Kidney capillary endothelial cell (primary cell): Measurements from ENCODE around the gene ZSWIM5.
"Not testable (repeated sequence)": the region's sequence is repeated elsewhere in the genome, so short reads cannot be mapped to it uniquely, and the experiment has no call there.

Experiments
- DNase-seq: peaks from one replicate; pipeline ENCODE4 v3.0.0-alpha.2; 2018; ENCODE audit warnings: low spot score

The ZSWIM5 gene

GRCh38 chr1:45200906-45201500, 5.4 kb downstream of the ZSWIM5 start:
- DNase-seq = no peak

DNA sequence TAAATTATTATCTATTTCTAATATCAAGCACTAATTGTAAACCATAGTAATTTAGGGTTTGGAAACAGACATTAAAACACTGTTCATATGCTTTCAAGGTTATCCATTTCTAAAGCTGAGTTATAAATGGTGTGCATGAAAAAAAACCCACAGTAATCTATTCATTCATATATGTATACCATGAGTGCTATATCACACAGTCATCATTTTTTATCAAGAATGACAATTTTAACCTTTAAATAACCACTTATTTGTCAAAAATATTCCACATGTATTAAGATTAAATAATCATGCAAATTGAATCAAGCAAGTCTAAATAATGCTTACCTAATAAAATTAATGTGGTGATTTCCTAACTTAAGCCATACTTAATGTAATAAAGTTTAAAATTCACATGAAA, 6.0 kb downstream of the ZSWIM5 start:
- DNase-seq = no peak

DNA sequence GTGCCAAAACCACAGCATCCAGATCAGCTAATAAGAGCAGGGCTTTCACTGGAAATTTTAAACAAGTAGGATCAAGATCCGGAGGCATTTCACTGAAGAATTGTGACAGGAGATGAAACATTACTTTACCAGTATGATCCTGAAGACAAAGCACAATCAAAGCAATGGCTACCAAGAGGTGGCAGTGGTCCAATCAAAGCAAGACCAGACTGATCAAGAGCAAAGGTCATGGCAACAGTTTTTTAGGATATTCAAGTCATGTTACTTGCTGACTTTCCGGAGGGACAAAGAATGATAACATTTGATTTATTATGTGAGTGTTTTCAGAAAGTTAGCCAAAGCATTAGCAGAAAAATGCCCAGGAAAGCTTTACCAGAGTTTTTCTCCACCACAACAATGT, 8.2 kb downstream of the ZSWIM5 start:
- no peak for DNase-seq

GRCh38 chr1:45196863-45197262, 9.5 kb downstream of the ZSWIM5 start:
- no peak for DNase-seq

- DNase-seq = no peak
Observed at GRCh38 chr1:45191418-45191783, 15.0 kb downstream of the ZSWIM5 start.

GRCh38 chr1:45187725-45188124, 18.7 kb downstream of the ZSWIM5 start:
- DNase-seq = no peak

GRCh38 chr1:45179918-45180519, 26.4 kb downstream of the ZSWIM5 start:
- not testable (repeated sequence) for DNase-seq

- DNase-seq = no peak
Observed at GRCh38 chr1:45177452-45177851, 29.0 kb downstream of the ZSWIM5 start.

DNA sequence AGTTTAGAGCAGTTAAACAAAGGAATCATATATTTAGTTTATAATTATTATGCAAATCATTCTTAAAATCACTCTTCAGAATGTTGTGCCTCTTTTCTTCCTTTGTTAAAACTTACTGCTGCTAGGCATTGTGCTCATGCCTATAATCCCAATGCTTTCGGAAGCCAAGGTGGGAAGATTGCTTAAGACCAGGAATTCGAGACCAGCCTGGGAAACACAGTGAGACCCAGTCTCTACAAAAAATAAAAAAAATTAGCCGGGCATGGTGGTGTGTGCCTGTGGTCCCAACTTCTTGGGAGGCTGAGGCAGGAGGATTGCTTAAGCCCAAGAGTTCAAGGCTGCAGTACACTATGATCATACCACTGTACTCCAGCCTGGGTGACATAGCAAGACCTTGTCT, 33.6 kb downstream of the ZSWIM5 start:
- DNase-seq = no peak

DNA sequence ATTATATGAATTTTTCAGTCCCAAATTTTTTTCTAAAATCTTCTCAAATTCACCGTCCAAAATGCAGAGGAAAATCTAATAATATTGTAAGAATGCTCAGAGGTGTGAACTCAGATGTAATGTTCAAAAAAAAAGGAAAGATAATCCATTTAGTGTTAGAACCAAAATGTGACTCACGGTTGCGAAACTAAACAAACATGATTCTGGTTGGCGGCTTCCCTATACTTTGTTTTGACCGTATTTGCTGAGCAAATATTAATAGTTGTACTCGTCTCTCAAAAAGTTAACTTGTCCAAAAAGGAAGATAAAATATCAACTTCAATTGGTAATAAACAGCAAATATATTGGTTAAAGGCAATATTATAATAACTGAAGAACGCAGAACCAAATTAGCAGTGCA, 34.4 kb downstream of the ZSWIM5 start:
- DNase-seq = no peak

DNA sequence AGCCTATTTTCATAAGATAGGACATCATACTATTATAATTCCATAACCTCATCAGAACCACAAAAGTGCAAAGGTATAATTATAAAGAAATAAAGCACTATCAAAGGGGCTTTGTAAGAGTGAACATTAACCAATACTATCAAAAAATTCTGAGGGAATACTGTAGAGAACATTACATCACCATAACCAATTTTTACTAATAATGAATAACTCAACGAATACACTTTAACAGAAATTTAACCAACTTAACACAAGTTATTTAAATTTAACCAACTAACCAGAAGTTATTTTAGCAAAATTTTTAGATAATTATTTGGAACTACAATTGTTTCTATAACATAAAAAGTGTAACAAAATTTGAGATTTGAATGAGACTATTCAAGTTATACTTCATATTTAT, 34.8 kb downstream of the ZSWIM5 start:
- no peak for DNase-seq

- DNase-seq = no peak
Observed at GRCh38 chr1:45170151-45170742, 36.2 kb downstream of the ZSWIM5 start.

DNA sequence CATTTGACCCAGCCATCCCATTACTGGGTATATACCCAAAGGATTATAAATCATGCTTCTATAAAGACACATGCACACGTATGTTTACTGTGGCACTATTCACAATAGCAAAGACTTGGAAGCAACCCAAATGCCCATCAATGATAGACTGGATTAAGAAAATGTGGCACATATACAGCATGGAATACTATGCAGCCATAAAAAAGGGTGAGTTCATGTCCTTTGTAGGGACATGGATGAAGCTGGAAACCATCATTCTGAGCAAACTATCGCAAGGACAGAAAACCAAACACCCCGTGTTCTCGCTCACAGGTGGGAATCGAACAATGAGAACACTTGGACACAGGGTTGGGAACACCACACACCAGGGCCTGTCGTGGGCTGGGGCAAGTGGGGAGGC, 38.5 kb downstream of the ZSWIM5 start:
- DNase-seq = not testable (repeated sequence)

DNA sequence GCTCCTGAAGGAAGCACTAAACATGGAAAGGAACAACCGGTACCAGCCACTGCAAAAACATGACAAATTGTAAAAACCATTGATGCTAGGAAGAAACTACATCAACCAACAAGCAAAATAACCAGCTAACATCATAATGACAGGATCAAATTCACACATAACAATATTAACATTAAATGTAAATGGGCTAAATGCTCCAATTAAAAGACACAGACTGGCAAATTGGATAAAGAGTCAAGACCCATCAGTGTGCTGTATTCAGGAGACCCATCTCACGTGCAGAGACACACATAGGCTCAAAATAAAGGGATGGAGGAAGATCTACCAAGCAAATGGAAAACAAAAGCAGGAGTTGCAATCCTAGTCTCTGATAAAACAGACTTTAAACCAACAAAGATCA, 42.1 kb downstream of the ZSWIM5 start:
- not testable (repeated sequence) for DNase-seq

DNA sequence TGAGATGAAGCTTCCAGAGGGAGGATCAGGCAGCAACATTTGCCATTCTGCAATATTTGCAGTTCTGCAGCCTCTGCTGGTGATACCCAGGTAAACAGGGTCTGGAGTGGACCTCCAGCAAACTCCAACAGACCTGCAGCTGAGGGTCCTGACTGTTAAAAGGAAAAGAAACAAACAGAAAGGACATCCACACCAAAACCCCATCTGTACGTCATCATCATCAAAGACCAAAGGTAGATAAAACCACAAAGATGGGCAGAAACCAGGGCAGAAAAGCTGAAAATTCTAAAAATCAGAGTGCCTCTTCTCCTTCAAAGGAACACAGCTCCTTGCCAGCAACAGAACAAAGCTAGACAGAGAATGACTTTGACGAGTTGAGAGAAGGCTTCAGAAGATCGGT, 43.3 kb downstream of the ZSWIM5 start:
- DNase-seq = not testable (repeated sequence)

DNA sequence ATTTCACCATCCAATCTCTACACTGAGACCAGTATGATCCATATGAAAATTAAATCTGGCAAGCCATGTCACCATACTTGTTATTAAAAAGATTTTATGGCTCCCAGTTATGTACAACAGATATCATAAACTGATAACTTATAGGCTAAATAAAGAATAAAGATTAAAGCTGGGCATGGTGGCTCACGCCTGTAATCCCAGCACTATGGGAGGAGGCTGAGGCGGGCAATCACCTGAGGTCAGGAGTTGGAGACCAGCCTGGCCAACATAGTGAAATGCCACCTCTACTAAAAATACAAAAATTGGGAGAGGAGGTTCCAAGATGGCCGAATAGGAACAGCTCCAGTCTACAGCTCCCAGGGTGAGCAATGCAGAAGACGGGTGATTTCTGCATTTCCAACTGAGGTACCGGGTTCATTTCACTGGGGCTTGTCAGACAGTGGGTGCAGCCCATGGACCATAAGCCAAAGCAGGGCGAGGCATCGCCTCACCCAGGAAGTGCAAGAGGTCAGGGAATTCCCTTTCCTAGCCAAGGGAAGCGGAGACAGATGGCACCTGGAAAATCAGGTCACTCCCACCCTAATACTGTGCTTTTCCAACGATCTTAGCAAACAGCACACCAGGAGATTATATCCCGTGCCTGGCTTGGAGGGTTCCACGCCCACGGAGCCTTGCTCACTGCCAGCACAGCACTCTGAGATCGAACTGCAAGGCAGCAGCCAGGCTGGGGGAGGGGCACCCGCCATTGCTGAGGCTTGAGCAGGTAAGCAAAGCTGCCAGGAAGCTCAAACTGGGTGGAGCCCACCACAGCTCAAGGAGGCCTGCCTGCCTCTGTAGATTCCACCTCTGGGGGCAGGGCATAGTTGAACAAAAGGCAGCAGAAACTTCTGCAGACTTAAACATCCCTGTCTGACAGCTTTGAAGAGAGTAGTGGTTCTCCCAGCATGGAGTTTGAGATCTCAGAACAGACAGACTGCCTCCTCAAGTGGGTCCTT, 44.1 kb downstream of the ZSWIM5 start:
- not testable (repeated sequence) for DNase-seq

DNA sequence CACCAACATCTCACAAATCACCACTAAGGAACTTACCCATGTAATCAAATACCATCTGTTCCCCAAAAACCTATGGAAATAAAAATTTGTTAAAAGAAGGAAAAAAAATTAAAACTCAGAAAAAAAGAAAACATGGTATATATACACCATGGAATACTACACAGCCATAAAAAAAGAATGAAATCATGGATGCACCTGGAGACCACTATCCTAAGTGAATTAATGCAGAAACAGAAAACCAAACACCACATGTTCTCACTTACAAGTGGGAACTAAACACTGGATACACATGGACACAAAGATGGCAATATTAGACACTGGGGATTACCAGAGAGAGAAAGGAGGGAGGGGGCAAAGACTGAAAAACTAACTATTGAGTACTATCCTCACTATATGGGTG, 50.4 kb downstream of the ZSWIM5 start:
- no peak for DNase-seq

DNA sequence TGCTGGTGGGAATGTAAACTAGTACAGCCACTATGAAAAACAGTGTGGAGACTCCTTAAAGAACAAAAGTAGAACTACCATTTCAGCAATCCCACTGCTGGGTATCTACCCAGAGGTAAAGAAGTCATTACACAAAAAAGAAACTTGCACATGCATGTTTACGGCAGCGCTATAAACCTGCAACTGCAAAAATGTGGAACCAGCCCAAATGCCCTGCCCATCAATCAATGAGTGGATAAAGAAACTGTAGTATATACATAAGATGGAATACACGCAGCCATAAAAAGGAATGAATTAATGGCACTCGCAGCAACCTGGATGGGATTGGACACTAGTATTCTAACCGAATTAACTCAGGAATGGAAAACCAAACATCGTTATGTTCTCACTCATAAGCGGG, 51.0 kb downstream of the ZSWIM5 start:
- DNase-seq = no peak

GRCh38 chr1:45152126-45152525, 54.3 kb downstream of the ZSWIM5 start:
- no peak for DNase-seq

- DNase-seq = no peak
Observed at GRCh38 chr1:45148209-45148825, 58.1 kb downstream of the ZSWIM5 start.

- DNase-seq = no peak
Observed at GRCh38 chr1:45146833-45147232, 59.6 kb downstream of the ZSWIM5 start.
